ENCODE results near the gene DOCK9.

DOCK9 gene

DNA sequence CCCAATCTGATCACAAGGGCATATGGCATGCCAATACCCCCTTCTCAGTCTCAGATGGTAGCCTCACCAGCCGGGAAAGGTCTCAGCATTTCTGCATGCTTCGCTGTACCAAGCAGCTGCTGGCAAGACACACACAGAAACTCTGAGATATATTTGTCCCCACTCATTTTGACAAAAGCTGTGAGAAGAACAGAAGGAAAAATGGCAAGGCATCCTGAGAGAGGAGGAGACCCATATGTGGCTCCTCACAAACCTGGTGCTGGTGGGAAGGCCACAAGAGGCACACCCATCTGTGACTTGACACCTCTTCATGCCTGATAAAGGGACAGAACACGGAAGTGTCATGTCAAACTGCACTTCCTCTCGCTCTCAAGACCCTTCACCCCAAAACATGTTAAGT lies 36.7 kb upstream of the DOCK9 start:
- H3K4me3 ChIP-seq (ENCODE audit: control insufficient read depth, low read depth, low read length): no peak overlapping the region
- TF ChIP-seq, protein P1, sequence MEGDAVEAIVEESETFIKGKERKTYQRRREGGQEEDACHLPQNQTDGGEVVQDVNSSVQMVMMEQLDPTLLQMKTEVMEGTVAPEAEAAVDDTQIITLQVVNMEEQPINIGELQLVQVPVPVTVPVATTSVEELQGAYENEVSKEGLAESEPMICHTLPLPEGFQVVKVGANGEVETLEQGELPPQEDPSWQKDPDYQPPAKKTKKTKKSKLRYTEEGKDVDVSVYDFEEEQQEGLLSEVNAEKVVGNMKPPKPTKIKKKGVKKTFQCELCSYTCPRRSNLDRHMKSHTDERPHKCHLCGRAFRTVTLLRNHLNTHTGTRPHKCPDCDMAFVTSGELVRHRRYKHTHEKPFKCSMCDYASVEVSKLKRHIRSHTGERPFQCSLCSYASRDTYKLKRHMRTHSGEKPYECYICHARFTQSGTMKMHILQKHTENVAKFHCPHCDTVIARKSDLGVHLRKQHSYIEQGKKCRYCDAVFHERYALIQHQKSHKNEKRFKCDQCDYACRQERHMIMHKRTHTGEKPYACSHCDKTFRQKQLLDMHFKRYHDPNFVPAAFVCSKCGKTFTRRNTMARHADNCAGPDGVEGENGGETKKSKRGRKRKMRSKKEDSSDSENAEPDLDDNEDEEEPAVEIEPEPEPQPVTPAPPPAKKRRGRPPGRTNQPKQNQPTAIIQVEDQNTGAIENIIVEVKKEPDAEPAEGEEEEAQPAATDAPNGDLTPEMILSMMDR (conservative IDR thresholded peaks at IDR 0.05; ENCODE audit: control insufficient read depth, insufficient read depth, low read depth, low read length): no peak
- no peak for DNase-seq (ENCODE audit: low read depth)

DNA sequence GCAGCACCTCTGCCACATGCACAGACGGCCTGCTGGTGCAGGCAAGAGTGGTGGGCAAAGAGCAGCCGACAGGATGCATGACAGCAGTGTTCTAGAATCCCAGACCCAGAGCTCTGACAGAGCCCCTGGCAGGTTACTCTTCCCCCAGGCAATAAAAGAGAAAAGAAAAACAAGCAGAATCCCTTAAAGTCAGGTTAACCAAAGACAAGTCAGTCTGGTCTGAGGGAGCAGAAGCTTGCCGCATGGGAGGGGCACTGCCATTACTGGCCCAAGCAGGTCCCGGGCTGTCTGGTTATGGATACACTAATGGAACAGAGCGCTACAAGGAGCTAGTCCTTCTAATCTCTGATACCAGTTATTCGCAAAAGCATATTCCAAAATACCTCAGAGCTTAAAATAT lies 36.1 kb upstream of the DOCK9 start:
- H3K4me3 ChIP-seq (ENCODE audit: control insufficient read depth, low read depth, low read length): no peak overlapping the region
- TF ChIP-seq, protein P1 (conservative IDR thresholded peaks at IDR 0.05; ENCODE audit: control insufficient read depth, insufficient read depth, low read depth, low read length): no peak
- DNase-seq (ENCODE audit: low read depth): no peak

DNA sequence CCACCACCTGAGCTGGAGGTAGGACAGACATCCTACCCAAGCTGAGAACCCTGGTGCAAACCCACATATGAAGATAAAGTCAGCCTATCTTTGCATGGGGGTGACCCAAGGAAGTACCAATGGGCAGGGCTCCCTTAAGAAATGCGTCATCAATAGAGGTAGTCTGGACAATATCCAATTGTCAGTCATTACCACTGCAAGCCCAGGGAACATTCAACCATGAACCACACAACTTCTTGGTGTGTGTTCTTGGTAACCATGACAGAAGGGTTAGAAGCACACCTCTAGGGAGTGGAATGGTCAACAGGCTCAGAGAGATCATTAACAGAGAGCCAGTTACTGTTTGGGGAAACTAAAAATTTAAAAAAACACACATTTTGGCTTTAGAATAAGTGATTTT lies 34.7 kb upstream of the DOCK9 start:
- TF ChIP-seq, protein P1 (conservative IDR thresholded peaks at IDR 0.05; ENCODE audit: control insufficient read depth, insufficient read depth, low read depth, low read length): no peak
- no peak overlapping the region for H3K4me3 ChIP-seq (ENCODE audit: control insufficient read depth, low read depth, low read length)
- no peak for DNase-seq (ENCODE audit: low read depth)

DNA sequence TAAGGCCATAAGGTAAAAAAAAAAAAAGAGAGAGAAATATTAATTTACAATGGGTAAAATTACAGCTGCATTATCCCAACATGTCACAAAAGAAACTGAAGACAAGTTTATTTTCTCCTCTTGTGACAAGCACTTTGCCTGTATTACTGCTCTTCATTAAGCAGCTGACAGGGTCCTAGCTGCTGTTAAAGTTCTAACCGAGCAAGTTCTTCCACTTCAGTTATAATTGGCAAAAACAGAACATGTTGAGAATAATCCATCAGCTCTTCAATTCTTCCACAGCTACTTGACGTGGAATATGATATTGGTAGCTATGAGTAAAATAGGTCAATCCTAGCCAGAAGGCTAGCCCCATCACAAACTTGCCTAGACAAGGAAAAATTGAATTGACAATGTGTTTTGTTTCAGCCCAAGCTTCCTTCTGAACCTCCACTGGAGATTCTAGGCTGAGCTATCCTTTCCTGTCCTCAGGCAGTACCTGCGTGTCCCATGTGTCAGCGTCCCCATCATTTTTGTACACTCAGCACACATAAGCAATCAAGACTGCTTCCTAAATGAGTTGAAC lies 32.2 kb upstream of the DOCK9 start:
- DNase-seq (ENCODE audit: low read depth): no peak
- TF ChIP-seq, protein P1 (conservative IDR thresholded peaks at IDR 0.05; ENCODE audit: control insufficient read depth, insufficient read depth, low read depth, low read length): no peak
- H3K4me3 ChIP-seq (ENCODE audit: control insufficient read depth, low read depth, low read length): no peak overlapping the region

DNA sequence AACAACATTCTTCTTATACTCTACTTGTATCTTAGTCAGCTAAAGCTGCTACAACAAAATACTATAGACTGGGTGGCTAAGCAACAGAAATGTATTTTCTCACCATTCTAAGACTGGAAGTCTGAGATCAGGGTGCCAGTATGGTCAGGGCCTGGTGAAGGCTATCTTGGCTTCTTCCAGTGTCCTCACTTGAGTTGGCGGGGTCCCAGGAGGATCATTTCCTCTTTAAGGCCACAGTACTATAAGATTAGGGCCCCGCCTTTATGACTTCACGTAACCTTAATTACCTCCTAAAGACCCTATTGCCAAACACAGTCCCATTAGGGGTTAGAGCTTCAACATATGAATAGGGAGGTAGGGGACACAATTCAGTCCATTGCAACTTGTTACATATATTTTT lies 30.7 kb upstream of the DOCK9 start:
- DNase-seq (ENCODE audit: low read depth): no peak
- no peak overlapping the region for H3K4me3 ChIP-seq (ENCODE audit: control insufficient read depth, low read depth, low read length)
- TF ChIP-seq, protein P1 (conservative IDR thresholded peaks at IDR 0.05; ENCODE audit: control insufficient read depth, insufficient read depth, low read depth, low read length): no peak

DNA sequence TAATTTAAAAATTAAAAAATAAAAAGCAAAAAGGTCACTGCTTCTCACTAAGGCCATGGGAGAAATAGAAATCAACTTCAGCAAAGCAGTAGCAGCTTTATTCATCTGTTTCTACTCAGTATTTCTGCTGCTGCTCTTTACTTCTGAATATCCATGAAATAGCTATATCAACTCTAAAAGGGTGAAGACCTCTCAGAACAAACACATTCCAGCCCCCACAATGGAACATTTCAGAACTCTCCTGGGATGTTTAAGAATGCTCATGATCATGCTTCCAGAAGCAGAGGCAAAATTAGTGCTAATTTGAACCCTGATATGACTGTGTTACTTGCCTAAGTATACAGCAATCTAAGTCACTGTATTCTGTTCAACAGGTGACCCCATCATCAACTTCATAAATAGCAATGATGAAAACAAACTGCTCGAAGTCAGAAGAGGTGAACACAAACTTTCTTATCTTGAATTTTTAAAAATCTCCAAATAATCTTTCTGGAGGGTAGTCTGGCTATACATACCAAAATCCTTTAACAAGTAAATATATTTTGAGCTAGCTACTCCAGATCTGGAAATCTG lies 29.6 kb upstream of the DOCK9 start:
- no peak overlapping the region for H3K4me3 ChIP-seq (ENCODE audit: control insufficient read depth, low read depth, low read length)
- no peak for DNase-seq (ENCODE audit: low read depth)
- TF ChIP-seq, protein P1 (conservative IDR thresholded peaks at IDR 0.05; ENCODE audit: control insufficient read depth, insufficient read depth, low read depth, low read length): no peak

Measured in fibroblast of mammary gland (primary cell).